Stimulated activated naive CD8-positive, alpha-beta T cell treated with anti-CD3 and anti-CD28 coated beads, Interleukin-15, amount 100 ng/mL, for 72 hours (primary cell): ENCODE data around the gene CD276.
"Not testable (repeated sequence)": the region's sequence is repeated elsewhere in the genome, so short reads cannot be mapped to it uniquely, and the experiment has no call there.

ENCODE experiments used
- ATAC-seq: fragments of 150-1000 bp; cut with Tn5 transposase; 2 replicates; pipeline ENCODE4 v1.10.0; 2021; ENCODE audit warnings: mild to moderate bottlenecking, moderate library complexity
- DNase-seq, 2 donors: peaks; one replicate each; pipeline ENCODE4 v3.0.0; 2021 to 2022
- H3K27ac Mint-ChIP-seq, 2 donors: one replicate each; pipeline ENCODE4 v1.8.0; 2022; ENCODE audit warnings: mild to moderate bottlenecking in 2 of 2, mixed read lengths in 2 of 2, moderate library complexity in 2 of 2
- H3K27me3 Mint-ChIP-seq: one replicate; pipeline ENCODE4 v1.8.0; 2022; ENCODE audit warnings: mixed read lengths
- H3K4me1 Mint-ChIP-seq: one replicate; pipeline ENCODE4 v1.8.0; 2022; ENCODE audit warnings: mild to moderate bottlenecking, mixed read lengths
- H3K4me3 Mint-ChIP-seq, 2 donors: one replicate each; pipeline ENCODE4 v1.8.0; 2022; ENCODE audit warnings: mild to moderate bottlenecking in 2 of 2, mixed read lengths in 2 of 2, moderate library complexity in 1 of 2
- H3K9me3 Mint-ChIP-seq, 2 donors: one replicate each; pipeline ENCODE4 v1.8.0; 2022; ENCODE audit warnings: mixed read lengths in 2 of 2

CD276 gene

DNA sequence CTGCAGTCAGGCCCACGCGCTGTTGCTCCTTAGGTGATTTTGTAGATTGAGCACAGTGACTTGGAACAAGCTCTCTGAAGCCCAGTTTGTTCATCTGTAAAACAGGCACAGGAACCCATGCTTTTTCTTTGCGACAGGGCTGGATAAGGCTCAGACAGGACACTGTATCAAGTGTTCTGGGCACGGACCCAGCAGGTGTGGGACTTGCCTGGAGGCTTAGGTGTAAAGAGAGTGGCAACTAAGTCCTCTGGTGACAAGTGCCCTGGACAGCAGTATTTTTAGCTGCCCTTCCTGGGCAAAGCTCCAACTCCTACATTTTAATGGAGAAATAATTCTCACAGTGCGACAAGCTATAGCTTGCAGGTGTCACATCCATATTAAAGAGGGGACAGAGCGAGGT lies 32.2 kb downstream of the CD276 start:
- no peak overlapping the region for H3K4me3 Mint-ChIP-seq
- ATAC-seq = no peak

DNA sequence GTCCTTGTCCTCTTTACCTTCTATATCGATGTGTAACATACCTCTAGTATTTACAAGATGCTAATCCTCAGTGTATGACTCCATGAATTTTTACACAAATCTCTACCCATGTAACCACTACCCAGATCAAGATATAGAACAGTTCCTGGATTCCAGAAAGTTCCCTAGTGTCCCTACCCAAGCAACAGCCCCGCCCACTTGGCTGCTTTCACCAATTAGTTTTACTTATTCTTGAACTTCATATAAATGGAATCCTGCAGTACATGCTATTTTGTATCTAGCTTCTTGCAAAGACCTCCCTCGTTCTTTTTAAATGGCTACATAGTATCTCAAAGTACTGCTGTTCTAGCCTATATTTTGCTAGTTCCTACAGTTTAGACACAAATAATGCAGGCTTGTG lies 33.0 kb downstream of the CD276 start:
- Mint-ChIP-seq H3K4me1 (no peaks in the 10 kb centered on the region), H3K9me3 (no peaks in the 10 kb centered on the region), H3K4me3 (no peak overlapping the region), H3K27ac (no peak overlapping the region), H3K27me3 (peaks cover 37% of the 10 kb centered on the region)
- ATAC-seq (no peak), DNase-seq (no peak)

More for the DNA sequence above, 32.2 kb downstream of the CD276 start:
- no peaks in the 10 kb centered on the region for H3K9me3 Mint-ChIP-seq
- H3K27me3 Mint-ChIP-seq = peaks cover 33% of the 10 kb centered on the region
- DNase-seq = no peak
- H3K27ac Mint-ChIP-seq = no peak overlapping the region
- H3K4me1 Mint-ChIP-seq = no peaks in the 10 kb centered on the region

GRCh38 chr15:73717802-73718201 lies 33.6 kb downstream of the CD276 start:
- peaks cover 35% of the 10 kb centered on the region for H3K27me3 Mint-ChIP-seq

DNA sequence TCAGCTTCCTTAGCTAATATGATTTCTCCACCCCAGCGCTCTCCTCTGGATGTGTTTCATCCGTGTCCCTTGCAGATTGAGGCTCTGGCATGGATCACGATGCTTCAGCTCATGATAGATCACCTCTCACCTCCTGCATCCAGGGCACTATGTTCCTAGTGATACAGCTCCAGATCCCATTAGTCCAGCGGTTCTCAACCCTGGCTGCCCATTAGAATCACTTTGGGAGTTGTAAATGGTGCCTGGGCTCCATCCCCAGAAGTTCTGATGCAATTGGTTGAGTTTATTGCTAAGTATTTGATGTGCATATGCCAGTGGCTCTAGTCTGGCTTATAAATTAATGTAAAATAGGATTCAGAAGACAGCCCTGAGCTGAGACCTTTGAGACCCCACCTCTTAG lies 34.5 kb downstream of the CD276 start:
- no peak for ATAC-seq
- Mint-ChIP-seq H3K9me3 (no peaks in the 10 kb centered on the region), H3K4me3 (no peak overlapping the region), H3K27me3 (peaks cover 41% of the 10 kb centered on the region), H3K27ac (peak overlapping the region in 1 of 2 donors; percentile 5), H3K4me1 (no peaks in the 10 kb centered on the region)
- no peak for DNase-seq

More at GRCh38 chr15:73717802-73718201, 33.6 kb downstream of the CD276 start:
- Mint-ChIP-seq H3K27ac (no peak overlapping the region), H3K9me3 (no peaks in the 10 kb centered on the region), H3K4me1 (no peaks in the 10 kb centered on the region), H3K4me3 (no peak overlapping the region)
- DNase-seq (no peak), ATAC-seq (no peak)

GRCh38 chr15:73722425-73722824 lies 38.2 kb downstream of the CD276 start:
- Mint-ChIP-seq H3K9me3 (no peaks in the 10 kb centered on the region), H3K4me1 (no peaks in the 10 kb centered on the region), H3K4me3 (no peak overlapping the region), H3K27me3 (peaks cover 59% of the 10 kb centered on the region), H3K27ac (peak overlapping the region in 1 of 2 donors; percentile 8)
- DNase-seq (no peak), ATAC-seq (no peak)

- ATAC-seq (no peak), DNase-seq (no peak)
- H3K27ac Mint-ChIP-seq = no peak overlapping the region
- H3K27me3 Mint-ChIP-seq = peaks cover 59% of the 10 kb centered on the region
- H3K9me3 Mint-ChIP-seq = no peaks in the 10 kb centered on the region
- no peaks in the 10 kb centered on the region for H3K4me1 Mint-ChIP-seq
- no peak overlapping the region for H3K4me3 Mint-ChIP-seq
Observed at GRCh38 chr15:73723191-73723590, 39.0 kb downstream of the CD276 start.

DNA sequence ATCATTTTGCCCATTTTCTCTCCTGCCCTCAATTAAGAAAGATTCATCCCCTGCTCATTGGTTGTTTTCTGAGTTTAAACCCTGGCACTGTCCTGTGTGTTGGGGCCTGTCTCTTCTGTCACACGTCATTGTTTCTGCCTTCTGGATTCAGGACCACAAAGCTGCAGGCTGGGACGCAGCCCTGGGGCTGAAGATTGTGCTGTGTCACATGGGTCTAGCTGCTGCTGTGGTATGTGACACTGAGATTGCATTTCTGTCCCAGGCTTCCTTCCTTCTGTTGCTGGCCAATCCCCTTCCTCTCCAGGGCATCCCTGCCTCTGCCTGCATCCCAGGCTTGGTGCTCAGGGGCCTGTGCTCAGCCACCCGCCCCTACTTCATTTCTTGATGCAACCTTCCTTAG lies 40.0 kb downstream of the CD276 start:
- H3K9me3 Mint-ChIP-seq = no peaks in the 10 kb centered on the region
- no peak for ATAC-seq

DNA sequence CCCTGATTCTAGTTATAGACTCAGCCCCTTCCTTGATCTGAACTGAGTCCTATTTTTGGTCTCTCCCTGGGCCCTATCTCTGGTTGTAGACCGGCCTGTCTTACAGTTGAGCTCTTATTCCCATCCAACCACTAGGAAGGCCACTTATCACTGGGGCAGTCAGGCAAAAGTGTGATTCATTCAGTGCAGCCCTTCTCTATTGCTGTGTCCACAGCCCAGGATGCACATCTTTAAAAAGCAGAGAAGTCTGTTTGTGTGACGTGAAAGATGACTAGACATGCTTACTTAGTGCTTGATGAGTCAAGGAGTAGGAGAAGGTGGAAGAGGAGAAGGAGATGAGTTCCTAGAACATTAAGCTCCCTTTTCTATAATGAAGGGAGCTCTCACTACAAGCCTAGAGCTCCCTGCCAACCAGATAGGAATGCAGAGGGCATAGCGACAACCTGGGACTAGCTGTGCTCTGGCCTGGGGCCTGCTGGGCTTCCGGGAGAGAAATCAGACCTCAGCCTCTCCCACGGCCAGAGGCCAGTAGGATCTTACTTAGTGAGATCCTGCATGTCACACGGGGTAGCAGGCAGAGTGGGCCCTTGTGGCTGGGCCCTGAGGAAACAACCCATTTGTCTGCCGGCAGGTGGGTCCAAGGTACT lies 43.3 kb downstream of the CD276 start:
- Mint-ChIP-seq H3K27me3 (peaks cover 26% of the 10 kb centered on the region), H3K27ac (no peak overlapping the region), H3K4me1 (no peaks in the 10 kb centered on the region), H3K9me3 (no peaks in the 10 kb centered on the region), H3K4me3 (no peak overlapping the region)
- DNase-seq = no peak
- no peak for ATAC-seq

More for the DNA sequence above, 40.0 kb downstream of the CD276 start:
- Mint-ChIP-seq H3K4me3 (no peak overlapping the region), H3K27me3 (peaks cover 51% of the 10 kb centered on the region), H3K4me1 (no peaks in the 10 kb centered on the region), H3K27ac (no peak overlapping the region)
- no peak for DNase-seq

- ATAC-seq = peak; percentile 18
- not testable (repeated sequence) for H3K27me3 Mint-ChIP-seq, DNase-seq, H3K4me1 Mint-ChIP-seq, H3K4me3 Mint-ChIP-seq, H3K9me3 Mint-ChIP-seq, H3K27ac Mint-ChIP-seq
Observed at GRCh38 chr15:73732051-73732450, 47.9 kb downstream of the CD276 start.

- no peaks in the 10 kb centered on the region for H3K9me3 Mint-ChIP-seq
- DNase-seq = no peak
- no peak for ATAC-seq
- H3K27me3 Mint-ChIP-seq = no peaks in the 10 kb centered on the region
- no peak overlapping the region for H3K27ac Mint-ChIP-seq
- no peak overlapping the region for H3K4me3 Mint-ChIP-seq
- no peaks in the 10 kb centered on the region for H3K4me1 Mint-ChIP-seq
Observed at GRCh38 chr15:73732930-73733329, 48.7 kb downstream of the CD276 start.

GRCh38 chr15:73737535-73737934 lies 53.4 kb downstream of the CD276 start:
- Mint-ChIP-seq H3K4me1 (no peaks in the 10 kb centered on the region), H3K27ac (no peak overlapping the region), H3K4me3 (no peak overlapping the region), H3K27me3 (no peaks in the 10 kb centered on the region), H3K9me3 (no peaks in the 10 kb centered on the region)
- DNase-seq (no peak), ATAC-seq (no peak)

- no peak overlapping the region for H3K4me3 Mint-ChIP-seq
Observed at GRCh38 chr15:73740152-73741048, 56.2 kb downstream of the CD276 start.

GRCh38 chr15:73741321-73741836 lies 57.2 kb downstream of the CD276 start:
- ATAC-seq (no peak), DNase-seq (no peak)
- Mint-ChIP-seq H3K27me3 (peaks cover 11% of the 10 kb centered on the region), H3K9me3 (no peaks in the 10 kb centered on the region), H3K4me3 (no peak overlapping the region), H3K27ac (no peak overlapping the region), H3K4me1 (no peaks in the 10 kb centered on the region)

More at GRCh38 chr15:73740152-73741048, 56.2 kb downstream of the CD276 start:
- no peak overlapping the region for H3K27ac Mint-ChIP-seq
- H3K27me3 Mint-ChIP-seq = peaks cover 5% of the 10 kb centered on the region
- no peaks in the 10 kb centered on the region for H3K9me3 Mint-ChIP-seq
- ATAC-seq (no peak), DNase-seq (no peak)
- H3K4me1 Mint-ChIP-seq = no peaks in the 10 kb centered on the region

GRCh38 chr15:73744293-73744692 lies 60.1 kb downstream of the CD276 start:
- H3K9me3 Mint-ChIP-seq = no peaks in the 10 kb centered on the region
- ATAC-seq = no peak
- H3K27me3 Mint-ChIP-seq = peaks cover 40% of the 10 kb centered on the region
- H3K27ac Mint-ChIP-seq = no peak overlapping the region
- H3K4me3 Mint-ChIP-seq = no peak overlapping the region
- no peaks in the 10 kb centered on the region for H3K4me1 Mint-ChIP-seq
- DNase-seq = no peak

DNA sequence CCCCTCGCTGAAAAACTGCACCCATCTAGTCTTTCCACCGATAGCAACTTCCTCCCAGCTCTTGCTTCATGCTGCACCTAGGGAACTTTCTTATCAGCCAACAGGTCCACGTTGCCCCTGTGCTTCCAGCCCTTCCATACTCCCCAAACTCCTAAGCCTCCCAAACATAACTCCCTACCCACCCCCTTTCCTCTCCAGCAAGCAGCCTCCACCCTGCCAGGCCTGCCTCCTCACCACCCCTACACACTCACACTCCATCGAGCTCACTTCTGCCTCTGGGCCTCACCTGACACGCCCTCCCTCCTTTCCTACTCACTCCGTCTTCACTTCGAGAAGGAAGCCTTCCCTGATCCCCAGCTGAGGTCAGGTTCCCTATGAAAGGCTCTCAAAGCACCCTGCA lies 60.9 kb downstream of the CD276 start:
- H3K4me3 Mint-ChIP-seq = no peak overlapping the region
- DNase-seq = no peak
- no peaks in the 10 kb centered on the region for H3K4me1 Mint-ChIP-seq
- no peaks in the 10 kb centered on the region for H3K9me3 Mint-ChIP-seq
- no peak overlapping the region for H3K27ac Mint-ChIP-seq
- H3K27me3 Mint-ChIP-seq = peaks cover 48% of the 10 kb centered on the region
- no peak for ATAC-seq

- no peak for ATAC-seq
- no peak overlapping the region for H3K4me3 Mint-ChIP-seq
- no peaks in the 10 kb centered on the region for H3K9me3 Mint-ChIP-seq
Observed at GRCh38 chr15:73746261-73746660, 62.1 kb downstream of the CD276 start.

More at GRCh38 chr15:73746261-73746660, 62.1 kb downstream of the CD276 start:
- no peak for DNase-seq
- H3K27me3 Mint-ChIP-seq = peaks cover 60% of the 10 kb centered on the region
- H3K4me1 Mint-ChIP-seq = no peaks in the 10 kb centered on the region
- H3K27ac Mint-ChIP-seq = no peak overlapping the region
